HepG2 (cell line): ENCODE results near the gene CCNYL1. TPM values are rescaled to one million over a fixed set of nuclear protein-coding genes. Genes with fewer than 3 reads are reported as not detected.

Experiments used
- DZIP1 ChIP-seq: sonication (generic); formaldehyde crosslinking; IDR thresholded peaks from 2 replicates; pipeline ENCODE4 v1.5.0; 2020; ENCODE audit warnings: mild to moderate bottlenecking, missing genetic modification reagents
- HMG20A ChIP-seq: IDR thresholded peaks from 2 replicates; pipeline ENCODE4 v1.6.1; 2016; ENCODE audit warnings: borderline replicate concordance
- HNRNPH1 ChIP-seq: fragments of 200-400 bp; formaldehyde crosslinking; optimal IDR thresholded peaks from 2 replicates; pipeline ENCODE3; 2017; ENCODE audit warnings: mild to moderate bottlenecking, low read depth, low read length
- MIXL1 ChIP-seq: IDR thresholded peaks from 2 replicates; pipeline ENCODE4 v1.6.1; 2016
- MZF1 ChIP-seq: sonication (generic); formaldehyde crosslinking; IDR thresholded peaks from 2 replicates; pipeline ENCODE4 v1.8.1; 2023; ENCODE audit warnings: mild to moderate bottlenecking, missing genetic modification reagents, borderline replicate concordance
- PREB ChIP-seq: sonication (generic); formaldehyde crosslinking; IDR thresholded peaks from 2 replicates; pipeline ENCODE4 v1.4.0; 2020; ENCODE audit warnings: missing genetic modification reagents
- REL ChIP-seq: sonication (generic); formaldehyde crosslinking; conservative IDR thresholded peaks from 2 replicates; pipeline ENCODE4 v1.8.0; 2022; ENCODE audit warnings: mild to moderate bottlenecking, missing genetic modification reagents, moderate library complexity
- SMYD3 ChIP-seq: sonication (generic); formaldehyde crosslinking; IDR thresholded peaks from 2 replicates; pipeline ENCODE4 v1.8.1; 2023; ENCODE audit warnings: mild to moderate bottlenecking, missing genetic modification reagents
- SRSF4 ChIP-seq: fragments of 200-400 bp; formaldehyde crosslinking; IDR thresholded peaks from one replicate; pipeline ENCODE4 v1.6.1; 2018; ENCODE audit warnings: mild to moderate bottlenecking, low read depth, low read length, moderate library complexity; ENCODE audit not compliant: poor library complexity, severe bottlenecking
- TBP ChIP-seq: sonication (generic); formaldehyde crosslinking; IDR thresholded peaks from 2 replicates; pipeline ENCODE4 v1.5.0; 2020; ENCODE audit warnings: missing genetic modification reagents
- ZNF780A ChIP-seq: sonication (generic); formaldehyde crosslinking; IDR thresholded peaks from 2 replicates; pipeline ENCODE4 v1.8.0; 2022; ENCODE audit warnings: mild to moderate bottlenecking, missing genetic modification reagents, moderate library complexity
- ZNF841 ChIP-seq: sonication (generic); formaldehyde crosslinking; IDR thresholded peaks from 2 replicates; pipeline ENCODE4 v1.8.1; 2023; ENCODE audit warnings: missing genetic modification reagents, borderline replicate concordance
- ZSCAN22 ChIP-seq: sonication (generic); formaldehyde crosslinking; IDR thresholded peaks from 2 replicates; pipeline ENCODE4 v1.4.0; 2020; ENCODE audit warnings: mild to moderate bottlenecking, missing genetic modification reagents
- polyA plus RNA-seq, 8 experiments: library from polyadenylated mRNA; depleted of rRNA in 3 of 8; stranded (reverse) in 7 of 8; unstranded in 1 of 8; fragments of >200 nt; fragmentation: Illumina TruSeq in 4 of 8; extraction: Trizol in 4 of 8; gene quantifications; 2 replicates each; pipeline versions ENCODE4 v1.2.1 to v1.2.3, GENCODE V29; 2011 to 2016; ENCODE audit warnings: low read depth in 4 of 8, missing spikeins in 1 of 8, mixed read lengths in 1 of 8; ENCODE audit not compliant: insufficient read depth in 1 of 8
- total RNA-seq, 5 experiments: library from RNA; depleted of rRNA; stranded (reverse); fragments of >200 nt; fragmentation: Illumina TruSeq; extraction: Trizol; gene quantifications; 2 replicates each; pipeline ENCODE4 v1.2.3, GENCODE V29; 2016; ENCODE audit warnings: low read depth in 1 of 5
- TF ChIP-seq, protein P1 (sequence below): fragments of 450-650 bp; IDR thresholded peaks from 2 replicates; pipeline ENCODE4 v1.6.1; 2017
- TF ChIP-seq, protein P2 (sequence below): sonication (generic); formaldehyde crosslinking; IDR thresholded peaks from 2 replicates; pipeline ENCODE4 v1.5.1; 2020; ENCODE audit warnings: missing genetic modification reagents, mild to moderate bottlenecking, borderline replicate concordance
- TF ChIP-seq, protein P3 (sequence below): sonication (generic); formaldehyde crosslinking; IDR thresholded peaks from 2 replicates; pipeline ENCODE4 v1.9.0; 2021; ENCODE audit warnings: mild to moderate bottlenecking, missing genetic modification reagents

The CCNYL1 gene
- total and polyA plus RNA-seq, 2 of the 13 experiments (the other 11 are each of a cell fraction or from before 2014, with no cell fraction given): 12.5 to 16.2 TPM

GRCh38 chr2:207796585-207797350, 85.3 kb downstream of the CCNYL1 start (continued):
- TF ChIP-seq, protein P1, sequence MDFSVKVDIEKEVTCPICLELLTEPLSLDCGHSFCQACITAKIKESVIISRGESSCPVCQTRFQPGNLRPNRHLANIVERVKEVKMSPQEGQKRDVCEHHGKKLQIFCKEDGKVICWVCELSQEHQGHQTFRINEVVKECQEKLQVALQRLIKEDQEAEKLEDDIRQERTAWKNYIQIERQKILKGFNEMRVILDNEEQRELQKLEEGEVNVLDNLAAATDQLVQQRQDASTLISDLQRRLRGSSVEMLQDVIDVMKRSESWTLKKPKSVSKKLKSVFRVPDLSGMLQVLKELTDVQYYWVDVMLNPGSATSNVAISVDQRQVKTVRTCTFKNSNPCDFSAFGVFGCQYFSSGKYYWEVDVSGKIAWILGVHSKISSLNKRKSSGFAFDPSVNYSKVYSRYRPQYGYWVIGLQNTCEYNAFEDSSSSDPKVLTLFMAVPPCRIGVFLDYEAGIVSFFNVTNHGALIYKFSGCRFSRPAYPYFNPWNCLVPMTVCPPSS: no peak
- no peak; the same call in 1 of the 2 replicates for TF ChIP-seq MIXL1 (CRISPR knock-in tag)
- TF ChIP-seq DZIP1 (CRISPR knock-in tag): no peak
- TF ChIP-seq, protein P2, sequence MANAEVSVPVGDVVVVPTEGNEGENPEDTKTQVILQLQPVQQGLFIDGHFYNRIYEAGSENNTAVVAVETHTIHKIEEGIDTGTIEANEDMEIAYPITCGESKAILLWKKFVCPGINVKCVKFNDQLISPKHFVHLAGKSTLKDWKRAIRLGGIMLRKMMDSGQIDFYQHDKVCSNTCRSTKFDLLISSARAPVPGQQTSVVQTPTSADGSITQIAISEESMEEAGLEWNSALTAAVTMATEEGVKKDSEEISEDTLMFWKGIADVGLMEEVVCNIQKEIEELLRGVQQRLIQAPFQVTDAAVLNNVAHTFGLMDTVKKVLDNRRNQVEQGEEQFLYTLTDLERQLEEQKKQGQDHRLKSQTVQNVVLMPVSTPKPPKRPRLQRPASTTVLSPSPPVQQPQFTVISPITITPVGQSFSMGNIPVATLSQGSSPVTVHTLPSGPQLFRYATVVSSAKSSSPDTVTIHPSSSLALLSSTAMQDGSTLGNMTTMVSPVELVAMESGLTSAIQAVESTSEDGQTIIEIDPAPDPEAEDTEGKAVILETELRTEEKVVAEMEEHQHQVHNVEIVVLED (CRISPR knock-in tag): no peak
- no peak for TF ChIP-seq HNRNPH1
- TF ChIP-seq MZF1: no peak
- no peak for TF ChIP-seq SRSF4
- TF ChIP-seq, protein P3, sequence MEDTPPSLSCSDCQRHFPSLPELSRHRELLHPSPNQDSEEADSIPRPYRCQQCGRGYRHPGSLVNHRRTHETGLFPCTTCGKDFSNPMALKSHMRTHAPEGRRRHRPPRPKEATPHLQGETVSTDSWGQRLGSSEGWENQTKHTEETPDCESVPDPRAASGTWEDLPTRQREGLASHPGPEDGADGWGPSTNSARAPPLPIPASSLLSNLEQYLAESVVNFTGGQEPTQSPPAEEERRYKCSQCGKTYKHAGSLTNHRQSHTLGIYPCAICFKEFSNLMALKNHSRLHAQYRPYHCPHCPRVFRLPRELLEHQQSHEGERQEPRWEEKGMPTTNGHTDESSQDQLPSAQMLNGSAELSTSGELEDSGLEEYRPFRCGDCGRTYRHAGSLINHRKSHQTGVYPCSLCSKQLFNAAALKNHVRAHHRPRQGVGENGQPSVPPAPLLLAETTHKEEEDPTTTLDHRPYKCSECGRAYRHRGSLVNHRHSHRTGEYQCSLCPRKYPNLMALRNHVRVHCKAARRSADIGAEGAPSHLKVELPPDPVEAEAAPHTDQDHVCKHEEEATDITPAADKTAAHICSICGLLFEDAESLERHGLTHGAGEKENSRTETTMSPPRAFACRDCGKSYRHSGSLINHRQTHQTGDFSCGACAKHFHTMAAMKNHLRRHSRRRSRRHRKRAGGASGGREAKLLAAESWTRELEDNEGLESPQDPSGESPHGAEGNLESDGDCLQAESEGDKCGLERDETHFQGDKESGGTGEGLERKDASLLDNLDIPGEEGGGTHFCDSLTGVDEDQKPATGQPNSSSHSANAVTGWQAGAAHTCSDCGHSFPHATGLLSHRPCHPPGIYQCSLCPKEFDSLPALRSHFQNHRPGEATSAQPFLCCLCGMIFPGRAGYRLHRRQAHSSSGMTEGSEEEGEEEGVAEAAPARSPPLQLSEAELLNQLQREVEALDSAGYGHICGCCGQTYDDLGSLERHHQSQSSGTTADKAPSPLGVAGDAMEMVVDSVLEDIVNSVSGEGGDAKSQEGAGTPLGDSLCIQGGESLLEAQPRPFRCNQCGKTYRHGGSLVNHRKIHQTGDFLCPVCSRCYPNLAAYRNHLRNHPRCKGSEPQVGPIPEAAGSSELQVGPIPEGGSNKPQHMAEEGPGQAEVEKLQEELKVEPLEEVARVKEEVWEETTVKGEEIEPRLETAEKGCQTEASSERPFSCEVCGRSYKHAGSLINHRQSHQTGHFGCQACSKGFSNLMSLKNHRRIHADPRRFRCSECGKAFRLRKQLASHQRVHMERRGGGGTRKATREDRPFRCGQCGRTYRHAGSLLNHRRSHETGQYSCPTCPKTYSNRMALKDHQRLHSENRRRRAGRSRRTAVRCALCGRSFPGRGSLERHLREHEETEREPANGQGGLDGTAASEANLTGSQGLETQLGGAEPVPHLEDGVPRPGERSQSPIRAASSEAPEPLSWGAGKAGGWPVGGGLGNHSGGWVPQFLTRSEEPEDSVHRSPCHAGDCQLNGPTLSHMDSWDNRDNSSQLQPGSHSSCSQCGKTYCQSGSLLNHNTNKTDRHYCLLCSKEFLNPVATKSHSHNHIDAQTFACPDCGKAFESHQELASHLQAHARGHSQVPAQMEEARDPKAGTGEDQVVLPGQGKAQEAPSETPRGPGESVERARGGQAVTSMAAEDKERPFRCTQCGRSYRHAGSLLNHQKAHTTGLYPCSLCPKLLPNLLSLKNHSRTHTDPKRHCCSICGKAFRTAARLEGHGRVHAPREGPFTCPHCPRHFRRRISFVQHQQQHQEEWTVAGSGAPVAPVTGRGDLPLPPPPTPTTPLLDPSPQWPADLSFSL: no peak
- no peak for TF ChIP-seq PREB (CRISPR knock-in tag)
- no peak for TF ChIP-seq REL (CRISPR knock-in tag)
- TF ChIP-seq ZNF780A (CRISPR knock-in tag): no peak
- no peak for TF ChIP-seq ZSCAN22 (CRISPR knock-in tag)
- TF ChIP-seq HMG20A (CRISPR knock-in tag): peak; percentile 62; the same call in 1 of the 2 replicates
- no peak for TF ChIP-seq ZNF841 (CRISPR knock-in tag)
- TF ChIP-seq TBP: no peak
- peak; percentile 92 for TF ChIP-seq SMYD3
